CD4-positive, alpha-beta T cell (primary cell): ENCODE results near the gene PPIB. TPM values are rescaled to one million over a fixed set of nuclear protein-coding genes. Genes with fewer than 3 reads are reported as not detected.
"Not testable (repeated sequence)": the region's sequence is repeated elsewhere in the genome, so short reads cannot be mapped to it uniquely, and the experiment has no call there.

Experiments
- ATAC-seq: fragments of 200-7000 bp; cut with Tn5 transposase; one replicate; pipeline ENCODE4 v1.10.0; 2022; ENCODE audit warnings: mild to moderate bottlenecking; ENCODE audit not compliant: poor library complexity
- CTCF ChIA-PET: fragments of 350-600 bp; sonication (Branson Sonifier 250); formaldehyde crosslinking; loops from one replicate; lab custom pipeline; 2021; ENCODE audit warnings: antibody characterized with exemption, inconsistent platforms; lab: Charles Lee
- POLR2A ChIA-PET: fragments of 350-600 bp; sonication (Branson Sonifier 250); formaldehyde crosslinking; loops from one replicate; lab custom pipeline; 2021; ENCODE audit warnings: antibody characterized with exemption, inconsistent platforms; lab: Charles Lee
- DNase-seq, 14 experiments: peaks; one replicate each; pipeline ENCODE4 v3.0.0-alpha.2; 2013 to 2020; ENCODE audit warnings: mixed read lengths in 2 of 14
- H3K27ac ChIP-seq, 2 donors: one replicate each; pipeline versions ENCODE4 v1.5.1 to v1.7.0; 2013; ENCODE audit warnings: low read length in 2 of 2, low read depth in 1 of 2, mild to moderate bottlenecking in 1 of 2
- H3K27me3 ChIP-seq, 2 experiments: 1 replicate in 1 of 2; 2 replicates in 1 of 2; pipeline versions ENCODE4 v1.6.1 to v1.7.0; 2013; ENCODE audit warnings: low read length in 2 of 2, control low read depth in 1 of 2, mild to moderate bottlenecking in 1 of 2, moderate library complexity in 1 of 2; ENCODE audit not compliant: insufficient read depth in 2 of 2, control insufficient read depth in 1 of 2
- H3K36me3 ChIP-seq: one replicate; pipeline ENCODE4 v1.6.1; 2013; ENCODE audit warnings: low read length, control low read depth; ENCODE audit not compliant: insufficient read depth
- H3K4me1 ChIP-seq: one replicate; pipeline ENCODE4 v1.6.1; 2013; ENCODE audit warnings: low read length, control low read depth; ENCODE audit not compliant: insufficient read depth
- H3K4me3 ChIP-seq: one replicate; pipeline ENCODE4 v1.5.1; 2013; ENCODE audit warnings: mild to moderate bottlenecking, low read length, moderate library complexity
- H3K9me3 ChIP-seq, 2 experiments: 1 replicate in 1 of 2; 2 replicates in 1 of 2; pipeline versions ENCODE4 v1.6.1 to v1.7.0; 2013; ENCODE audit warnings: low read length in 2 of 2, mild to moderate bottlenecking in 2 of 2, control low read depth in 1 of 2, moderate library complexity in 1 of 2; ENCODE audit not compliant: control insufficient read depth in 1 of 2, insufficient read depth in 1 of 2
- H3K27ac Mint-ChIP-seq: one replicate; pipeline ENCODE4 v1.8.0; 2020; ENCODE audit warnings: mixed read lengths
- H3K27me3 Mint-ChIP-seq: one replicate; pipeline ENCODE4 v1.8.0; 2021; ENCODE audit warnings: mixed read lengths
- H3K36me3 Mint-ChIP-seq: one replicate; pipeline ENCODE4 v1.8.0; 2021; ENCODE audit warnings: low read depth, mixed read lengths
- H3K4me1 Mint-ChIP-seq: one replicate; pipeline ENCODE4 v1.8.0; 2021; ENCODE audit warnings: low read depth, mixed read lengths
- H3K4me3 Mint-ChIP-seq: one replicate; pipeline ENCODE4 v1.8.0; 2020; ENCODE audit warnings: mild to moderate bottlenecking, mixed read lengths
- H3K9me3 Mint-ChIP-seq: one replicate; pipeline ENCODE4 v1.8.0; 2020; ENCODE audit warnings: mixed read lengths
- CTCF ChIP-seq: fragments of 200-600 bp; IDR thresholded peaks from one replicate; pipeline ENCODE4 v1.8.0; 2022; ENCODE audit warnings: antibody characterized with exemption, mild to moderate bottlenecking
- intact Hi-C, 2 experiments: fragments of 100-400 bp; cut with DNase I in 1 of 2; cut with micrococcal nuclease in 1 of 2; formaldehyde crosslinking; loops; one replicate each; pipeline versions ENCODE4 v1.15.1 to v1.9.0; 2023 to 2025; cut with DNase I, micrococcal nuclease
- total RNA-seq, 174 experiments: library from RNA in 2 of 174; stranded (reverse) in 2 of 174; gene quantifications; one replicate each; pipeline ENCODE4 v1.2.3 and lab custom pipeline; 2021 to 2026

The PPIB gene
- total RNA-seq, 2 experiments from 2014 or later, result 167 to 169 TPM

- Mint-ChIP-seq H3K4me1 (peaks cover 55% of the 10 kb centered on the region), H3K4me3 (no peak overlapping the region), H3K27ac (no peak overlapping the region), H3K36me3 (peaks cover 63% of the 10 kb centered on the region), H3K9me3 (no peaks in the 10 kb centered on the region), H3K27me3 (no peaks in the 10 kb centered on the region)
- Histone ChIP-seq H3K4me3 (no peak overlapping the region), H3K27ac (no peak overlapping the region), H3K36me3 (peaks cover 49% of the 10 kb centered on the region), H3K4me1 (peaks cover 8% of the 10 kb centered on the region), H3K9me3 (no peaks in the 10 kb centered on the region), H3K27me3 (no peaks in the 10 kb centered on the region)
- ATAC-seq (no peak), DNase-seq (no peak)
- ChIA-PET POLR2A (no interaction called here), CTCF (interaction anchor here (1.3 to 1.4 kb wide), 2 partner anchors 19 to 41 kb away, joined by 3 to 5 read pairs; no protein-coding TSS in a partner anchor)
- intact Hi-C loops, result no loop called here
- TF ChIP-seq CTCF, result no peak
These were observed 51.2 kb downstream of the PPIB start for GRCh38 chr15:64111679-64112050.

- Histone ChIP-seq H3K27ac (no peak overlapping the region), H3K36me3 (peaks cover 44% of the 10 kb centered on the region), H3K4me3 (no peak overlapping the region), H3K27me3 (no peaks in the 10 kb centered on the region), H3K4me1 (peaks cover 8% of the 10 kb centered on the region), H3K9me3 (no peaks in the 10 kb centered on the region)
- Mint-ChIP-seq H3K9me3 (no peaks in the 10 kb centered on the region), H3K4me1 (peaks cover 61% of the 10 kb centered on the region), H3K27me3 (no peaks in the 10 kb centered on the region), H3K4me3 (no peak overlapping the region), H3K36me3 (peaks cover 58% of the 10 kb centered on the region), H3K27ac (peak overlapping the region; percentile 32)
- ATAC-seq (peak; percentile 34), DNase-seq (peak in 2 of 14 experiments; percentile 16 to 45)
- intact Hi-C loops, result no loop called here
- no peak for TF ChIP-seq CTCF
- ChIA-PET POLR2A (interaction anchor here (0.7 kb wide), 1 partner anchor 8 kb away, joined by 3 read pairs; no protein-coding TSS in a partner anchor), CTCF (interaction anchor here (1.3 to 1.4 kb wide), 3 partner anchors 12 to 42 kb away, joined by 3 to 5 read pairs (median 3); no protein-coding TSS in a partner anchor)
These were observed 51.7 kb downstream of the PPIB start for GRCh38 chr15:64110950-64111678.

DNA sequence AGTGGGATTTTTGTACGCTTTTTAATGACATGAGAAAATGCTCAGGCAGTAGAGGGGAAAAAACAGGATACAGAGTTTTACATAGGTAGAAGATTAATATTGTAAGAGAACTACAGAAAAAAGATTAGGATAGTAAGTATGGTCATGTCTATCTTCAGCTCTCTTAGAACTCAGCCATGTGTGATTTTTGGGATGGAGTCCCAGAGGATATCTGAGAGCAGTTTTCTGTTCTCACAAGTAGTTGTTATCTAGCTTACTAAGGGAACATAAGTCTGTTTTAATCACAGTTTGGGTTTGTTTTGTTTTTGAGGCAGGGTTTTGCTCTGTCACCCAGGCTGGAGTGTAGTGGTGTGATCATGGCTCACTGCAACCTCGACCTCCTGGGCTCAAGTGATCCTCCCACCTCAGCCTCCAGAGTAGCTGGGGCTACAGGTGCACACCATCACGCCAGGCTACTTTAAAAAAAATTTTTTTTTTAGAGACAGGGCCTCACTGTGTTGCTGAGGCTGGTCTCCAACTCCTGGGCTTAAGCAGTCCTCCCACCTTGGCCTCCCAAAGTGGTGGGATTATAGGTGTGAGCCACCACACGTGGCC is 52.6 kb downstream of the PPIB start:
- H3K4me3 ChIP-seq, ATAC-seq, H3K27me3 ChIP-seq, DNase-seq, H3K27me3 Mint-ChIP-seq, H3K9me3 Mint-ChIP-seq, H3K4me1 ChIP-seq, H3K9me3 ChIP-seq, intact Hi-C loops, H3K4me3 Mint-ChIP-seq, H3K27ac ChIP-seq: not testable (repeated sequence)
- ChIA-PET CTCF (interaction anchor here (1.3 kb wide), 1 partner anchor 11 kb away, joined by 3 read pairs; no protein-coding TSS in a partner anchor), POLR2A (interaction anchor here (0.7 to 1.1 kb wide), 2 partner anchors 9 to 17 kb away, joined by 3 to 4 read pairs; partner anchors contain the start of gene CIAO2A)
- peaks cover 66% of the 10 kb centered on the region for H3K4me1 Mint-ChIP-seq
- peaks cover 36% of the 10 kb centered on the region for H3K36me3 ChIP-seq
- peak overlapping the region; percentile 63 for H3K27ac Mint-ChIP-seq
- peaks cover 50% of the 10 kb centered on the region for H3K36me3 Mint-ChIP-seq
